GM10266 (cell line): Measurements from ENCODE around the gene ZNFX1.

Experiments used
- DNase-seq: peaks from one replicate; pipeline ENCODE4 v3.0.0; 2012; ENCODE audit errors: extremely low spot score
- CTCF ChIP-seq: IDR thresholded peaks from 2 replicates; pipeline ENCODE4 v1.5.1; 2012; ENCODE audit warnings: mild to moderate bottlenecking, low read depth; ENCODE audit not compliant: control insufficient read depth, insufficient read depth; ENCODE audit errors: missing control alignments

ZNFX1 gene

GRCh38 chr20:49276961-49277785 lies 684 bp downstream of the ZNFX1 start:
- TF ChIP-seq CTCF, result no peak
- peak; percentile 41 for DNase-seq

- TF ChIP-seq CTCF, result no peak
- DNase-seq, result peak; percentile 68
Observed at GRCh38 chr20:49276161-49276960, 1.5 kb downstream of the ZNFX1 start.

- no peak for DNase-seq
- no peak for TF ChIP-seq CTCF
Observed at GRCh38 chr20:49275636-49276035, 2.2 kb downstream of the ZNFX1 start.

GRCh38 chr20:49275216-49275615 lies 2.6 kb downstream of the ZNFX1 start:
- no peak for DNase-seq
- TF ChIP-seq CTCF, result no peak

GRCh38 chr20:49273696-49274277 lies 4.1 kb downstream of the ZNFX1 start:
- TF ChIP-seq CTCF, result no peak
- no peak for DNase-seq

- DNase-seq, result no peak
- no peak for TF ChIP-seq CTCF
Observed at GRCh38 chr20:49272654-49273053, 5.2 kb downstream of the ZNFX1 start.
